Stimulated activated CD8-positive, alpha-beta memory T cell treated with anti-CD3 and anti-CD28 coated beads, Interleukin-7, amount 100 ng/mL, for 1 hour (primary cell): ENCODE measurements around the gene PCBP4.

ENCODE experiments used
- DNase-seq, 2 donors: peaks; one replicate each; pipeline ENCODE4 v3.0.0-alpha.2; 2020; ENCODE audit warnings: low read depth in 2 of 2

Gene PCBP4

GRCh38 chr3:51974277-51974962 is 7.2 kb upstream of the PCBP4 start:
- DNase-seq, result no peak

GRCh38 chr3:51971350-51971749 is 4.1 kb upstream of the PCBP4 start:
- DNase-seq, result no peak

- DNase-seq, result no peak
Observed at GRCh38 chr3:51970606-51971300, 3.5 kb upstream of the PCBP4 start.

- no peak for DNase-seq
Observed at GRCh38 chr3:51969841-51970240, 2.6 kb upstream of the PCBP4 start.

GRCh38 chr3:51968883-51969678 is 1.8 kb upstream of the PCBP4 start:
- DNase-seq, result no peak

- DNase-seq, result no peak
Observed at GRCh38 chr3:51968170-51968775, 1.0 kb upstream of the PCBP4 start.

GRCh38 chr3:51966922-51967383 is 301 bp downstream of the PCBP4 start:
- DNase-seq, result no peak

GRCh38 chr3:51966486-51966885 is 768 bp downstream of the PCBP4 start:
- DNase-seq, result no peak

GRCh38 chr3:51966016-51966415 is 1.2 kb downstream of the PCBP4 start:
- DNase-seq, result no peak

- DNase-seq, result no peak
Observed at GRCh38 chr3:51964521-51964920, 2.7 kb downstream of the PCBP4 start.

- DNase-seq, result no peak
Observed at GRCh38 chr3:51963951-51964451, 3.3 kb downstream of the PCBP4 start.

- no peak for DNase-seq
Observed at GRCh38 chr3:51962854-51963530, 4.3 kb downstream of the PCBP4 start.

GRCh38 chr3:51961602-51962569 is 5.4 kb downstream of the PCBP4 start:
- no peak for DNase-seq

GRCh38 chr3:51961011-51961410 is 6.2 kb downstream of the PCBP4 start:
- DNase-seq, result no peak

GRCh38 chr3:51960386-51960785 is 6.9 kb downstream of the PCBP4 start:
- DNase-seq, result no peak

GRCh38 chr3:51959651-51960050 is 7.6 kb downstream of the PCBP4 start:
- no peak for DNase-seq

- DNase-seq, result no peak
Observed at GRCh38 chr3:51958603-51959521, 8.4 kb downstream of the PCBP4 start.

- no peak for DNase-seq
Observed at GRCh38 chr3:51957520-51958205, 9.6 kb downstream of the PCBP4 start.
